Renal cortex interstitium (tissue), 11 donors: ENCODE results near the gene RYR3. TPM values are rescaled to one million over a fixed set of nuclear protein-coding genes. Genes with fewer than 3 reads are reported as not detected.

Experiments used
- DNase-seq, 11 donors: peaks; one replicate each; pipeline ENCODE4 v3.0.0-alpha.2; 2013; ENCODE audit warnings: low read depth in 9 of 11, low spot score in 4 of 11; ENCODE audit errors: extremely low read depth in 1 of 11
- polyA plus RNA-seq, 3 donors: library from polyadenylated mRNA; unstranded; fragments of 120-200 nt; gene quantifications; one replicate each; pipeline ENCODE4 v1.2.1, GENCODE V29; 2013; ENCODE audit not compliant: insufficient read length in 3 of 3

RYR3 gene
- polyA plus RNA-seq, 3 donors = 6.8 to 13.6 (median 12.5) TPM

DNA sequence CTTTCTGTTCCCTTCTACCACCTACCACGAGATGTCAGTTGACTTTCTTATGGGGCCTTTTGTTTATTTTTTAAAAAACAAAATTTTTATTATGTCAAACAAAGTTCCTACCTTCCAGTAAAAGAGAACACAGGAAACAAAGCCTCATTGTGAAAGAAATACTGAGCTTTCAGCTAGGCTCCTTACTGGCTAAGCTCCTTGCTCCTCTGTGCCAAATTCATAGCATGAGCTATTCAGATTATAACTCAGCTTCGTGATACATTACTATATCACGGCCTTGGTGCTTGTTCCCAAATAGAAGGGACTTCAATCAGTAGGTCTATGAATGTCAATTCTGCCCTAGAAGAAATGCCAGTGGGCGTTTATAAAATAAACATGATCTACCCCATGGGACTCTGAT, 511.7 kb downstream of the RYR3 start:
- no peak for DNase-seq

DNA sequence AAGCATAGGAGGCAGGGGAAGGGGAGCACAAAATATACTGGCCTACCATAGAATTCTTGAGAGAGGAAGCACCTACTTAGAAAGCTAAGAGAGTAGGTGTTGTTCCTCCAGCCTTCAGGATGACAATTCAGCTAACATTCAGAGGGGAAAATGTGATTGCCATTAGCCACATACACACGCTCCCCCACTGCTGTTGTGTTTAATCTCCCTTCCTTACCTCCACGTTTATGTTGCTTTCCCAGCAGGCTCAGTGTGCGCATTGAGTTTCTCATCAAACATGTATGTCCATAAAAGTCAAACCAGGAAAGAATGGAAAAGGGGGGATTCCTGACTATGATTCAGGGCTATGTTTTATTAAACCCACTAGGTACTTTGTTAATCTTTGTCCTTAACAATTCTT, 512.4 kb downstream of the RYR3 start:
- DNase-seq = no peak

GRCh38 chr15:33825453-33825852, 514.7 kb downstream of the RYR3 start:
- no peak for DNase-seq

GRCh38 chr15:33826201-33826600, 515.4 kb downstream of the RYR3 start:
- DNase-seq = no peak

DNA sequence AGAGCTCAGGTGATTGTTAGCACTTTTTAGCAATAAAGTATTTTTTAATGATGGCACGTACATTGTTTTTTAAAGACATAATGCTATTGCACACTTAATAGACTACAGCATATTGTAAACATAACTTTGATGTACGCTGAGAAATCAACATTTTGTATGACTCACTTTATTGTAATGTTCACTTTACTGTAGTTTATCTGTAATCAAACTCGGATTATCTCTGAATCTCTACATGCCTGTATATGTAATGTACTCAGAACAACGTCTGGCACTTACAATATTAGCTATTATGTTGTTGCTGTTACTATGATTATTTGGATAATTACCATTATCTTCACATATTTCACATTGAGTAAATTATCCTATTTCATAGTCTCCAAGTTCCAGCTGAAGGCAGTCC, 519.6 kb downstream of the RYR3 start:
- no peak for DNase-seq

- DNase-seq = no peak
Observed at GRCh38 chr15:33831646-33832045, 520.9 kb downstream of the RYR3 start.

DNA sequence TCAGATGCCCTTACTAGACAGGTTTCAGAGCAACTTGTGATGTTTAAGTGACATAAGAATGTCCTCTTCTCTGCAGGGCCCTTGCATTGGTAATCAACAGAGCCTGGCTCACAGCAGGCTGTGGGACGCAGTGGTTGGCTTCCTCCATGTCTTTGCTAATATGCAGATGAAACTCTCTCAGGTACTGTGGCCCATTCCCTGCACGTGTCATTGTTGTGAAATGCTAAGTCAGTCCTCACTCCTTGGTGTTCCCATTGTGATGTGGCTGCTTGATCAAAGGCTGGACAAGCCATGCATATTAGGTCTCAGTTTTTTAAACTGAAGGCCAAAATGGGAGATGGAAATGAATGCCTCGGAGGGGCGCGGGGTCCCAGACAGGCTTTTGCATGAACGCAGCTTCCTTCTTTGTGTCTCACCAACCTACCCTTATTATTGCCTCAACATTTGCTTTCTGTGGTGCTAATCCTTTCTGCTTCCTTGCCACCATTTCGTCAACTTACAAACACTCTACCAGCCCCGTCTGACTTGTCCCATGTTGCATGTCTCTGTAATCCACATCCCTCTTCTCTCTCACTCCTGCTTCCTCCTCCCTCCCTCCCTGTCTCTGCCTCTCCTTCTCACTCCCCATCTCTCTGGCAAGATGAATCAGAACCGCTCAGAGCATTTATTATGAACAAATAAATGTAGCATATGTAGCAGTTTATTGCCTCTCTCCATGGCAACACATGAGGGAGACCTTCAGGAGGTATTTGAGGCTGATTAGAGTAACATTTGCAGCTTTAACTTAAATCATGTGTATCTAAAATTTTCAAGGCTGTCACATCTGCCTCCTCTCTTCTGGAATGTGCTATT, 524.4 kb downstream of the RYR3 start:
- DNase-seq = no peak

- no peak for DNase-seq
Observed at GRCh38 chr15:33837294-33837693, 526.5 kb downstream of the RYR3 start.

DNA sequence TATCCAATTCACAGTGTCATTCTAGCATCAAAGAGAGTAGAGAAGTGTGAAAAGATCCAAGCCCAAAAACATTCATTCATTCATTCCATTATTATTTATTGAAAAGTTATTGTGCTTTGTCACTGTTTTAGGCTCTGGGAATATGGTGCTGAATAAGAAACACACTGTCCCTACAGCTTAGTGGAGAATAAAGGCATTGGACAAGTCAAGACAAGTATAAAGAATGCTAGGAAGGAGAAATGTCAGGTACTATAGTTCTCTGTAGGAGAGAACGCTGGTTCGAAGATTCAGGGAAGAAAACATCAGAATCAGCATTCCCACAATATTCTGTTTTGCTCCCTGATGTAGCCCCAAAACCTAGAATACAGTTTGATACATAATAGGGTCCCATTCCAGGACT, 528.8 kb downstream of the RYR3 start:
- DNase-seq = no peak

DNA sequence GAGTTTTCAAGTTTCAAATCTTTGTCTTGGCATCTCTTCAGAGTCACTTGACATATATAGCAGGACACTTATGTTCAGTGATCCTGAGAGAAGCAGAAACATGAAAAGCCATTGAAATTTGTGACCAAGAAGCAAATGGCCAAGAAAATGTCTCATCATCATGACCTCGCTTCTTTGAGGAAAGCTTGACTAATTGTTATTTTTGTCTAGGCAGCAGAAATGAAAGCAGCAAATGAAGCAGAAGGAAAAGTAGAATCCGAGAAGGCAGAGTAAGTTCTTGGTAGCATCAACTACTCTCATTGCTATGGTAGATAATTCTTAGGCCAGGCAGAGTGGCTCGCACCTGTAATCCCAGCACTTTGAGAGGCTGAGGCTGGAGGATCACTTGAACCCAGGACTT, 529.8 kb downstream of the RYR3 start:
- DNase-seq = no peak

DNA sequence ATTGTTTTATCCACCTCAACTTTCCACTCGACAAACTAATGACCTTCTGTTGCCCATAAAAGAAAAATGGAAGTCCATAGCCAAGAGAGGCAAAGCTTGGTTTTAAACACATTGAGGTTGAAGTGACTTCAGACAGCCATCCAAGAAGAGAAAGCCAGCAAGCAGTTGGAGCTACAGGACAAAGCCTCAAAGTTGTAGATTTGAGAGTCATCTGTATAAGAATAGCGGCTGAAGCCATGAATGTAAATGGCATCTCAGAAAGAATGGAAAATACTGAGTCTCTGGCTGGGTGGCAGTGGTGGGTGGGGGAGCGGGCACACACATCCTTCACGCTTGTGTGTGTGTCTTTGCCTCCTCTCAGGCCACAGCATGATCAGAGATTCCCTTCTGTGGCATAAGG, 533.4 kb downstream of the RYR3 start:
- DNase-seq = no peak

GRCh38 chr15:33844597-33844996, 533.8 kb downstream of the RYR3 start:
- no peak for DNase-seq

- no peak for DNase-seq
Observed at GRCh38 chr15:33846142-33846541, 535.4 kb downstream of the RYR3 start.

DNA sequence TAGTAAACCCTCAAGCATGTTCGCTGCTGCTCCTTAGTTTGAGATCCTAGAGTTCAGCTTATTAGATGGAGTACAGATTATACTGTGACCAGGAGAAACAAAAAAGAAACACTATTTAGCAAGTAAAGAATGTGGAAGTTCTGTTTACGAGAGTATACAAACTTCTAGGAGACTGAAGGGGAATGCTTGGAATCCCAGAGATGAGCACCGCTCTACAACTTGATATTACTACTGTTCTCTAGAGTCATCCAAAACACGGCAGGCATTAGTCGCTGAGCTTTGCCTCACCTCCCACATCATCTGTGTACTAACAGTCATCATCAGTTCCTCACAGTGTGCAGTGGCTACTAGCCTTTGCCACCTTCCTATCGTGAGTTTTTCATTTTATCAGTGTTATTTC, 536.1 kb downstream of the RYR3 start:
- no peak for DNase-seq

DNA sequence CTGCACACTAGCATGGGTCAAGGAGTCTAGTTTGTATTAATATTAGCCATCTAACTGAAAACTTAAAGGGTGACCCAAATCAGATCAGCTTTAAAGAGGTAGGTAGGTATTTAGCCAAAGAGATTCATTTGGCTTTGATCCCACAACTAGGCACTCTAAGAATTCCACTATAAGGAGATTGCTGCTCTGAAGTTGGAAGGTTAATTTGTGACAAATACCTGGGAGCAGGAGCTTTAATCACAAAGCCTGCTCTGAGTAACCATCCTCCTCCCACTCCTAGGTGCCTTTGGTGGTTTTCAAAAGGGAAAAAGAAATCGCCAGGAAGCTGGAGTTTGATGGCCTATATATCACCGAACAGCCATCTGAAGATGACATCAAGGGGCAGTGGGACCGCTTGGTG, 537.2 kb downstream of the RYR3 start:
- no peak for DNase-seq

DNA sequence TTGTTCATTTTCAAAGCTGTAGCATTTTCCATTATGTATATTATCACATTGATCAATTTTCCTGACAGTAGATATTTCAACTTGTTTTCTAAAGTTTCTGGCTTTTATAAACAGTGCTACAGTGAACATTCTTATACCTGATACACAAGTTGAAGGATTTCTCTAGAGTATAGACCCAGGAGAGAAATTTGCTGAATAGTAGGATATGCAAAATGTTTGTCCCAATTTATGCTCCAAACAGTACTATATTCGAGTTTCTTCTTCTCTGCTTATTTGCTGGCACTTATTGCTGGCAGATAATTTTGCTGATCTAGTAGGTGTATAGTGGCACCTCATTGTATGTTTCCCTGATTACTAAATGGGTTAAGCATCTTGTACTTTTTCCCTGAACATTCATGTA, 540.3 kb downstream of the RYR3 start:
- DNase-seq = no peak

DNA sequence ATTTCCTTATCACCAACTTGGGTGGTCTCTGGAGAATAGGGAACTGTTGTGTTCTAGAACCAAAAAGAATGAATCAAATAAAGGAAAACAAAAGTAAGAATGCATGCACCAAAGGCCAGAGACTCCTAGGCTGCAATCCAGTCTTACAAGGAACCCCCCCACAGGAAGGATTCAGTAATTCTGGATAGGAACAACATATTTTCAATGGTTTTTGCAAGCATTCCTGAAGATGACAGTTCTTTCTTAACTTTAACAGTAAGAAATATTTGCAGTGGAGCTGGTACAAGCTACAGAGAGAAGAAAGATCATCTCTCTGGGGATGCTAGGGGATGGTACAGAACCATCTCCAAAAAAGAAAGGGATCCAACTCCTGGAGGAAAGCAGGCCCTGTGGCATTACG, 541.3 kb downstream of the RYR3 start:
- no peak for DNase-seq

DNA sequence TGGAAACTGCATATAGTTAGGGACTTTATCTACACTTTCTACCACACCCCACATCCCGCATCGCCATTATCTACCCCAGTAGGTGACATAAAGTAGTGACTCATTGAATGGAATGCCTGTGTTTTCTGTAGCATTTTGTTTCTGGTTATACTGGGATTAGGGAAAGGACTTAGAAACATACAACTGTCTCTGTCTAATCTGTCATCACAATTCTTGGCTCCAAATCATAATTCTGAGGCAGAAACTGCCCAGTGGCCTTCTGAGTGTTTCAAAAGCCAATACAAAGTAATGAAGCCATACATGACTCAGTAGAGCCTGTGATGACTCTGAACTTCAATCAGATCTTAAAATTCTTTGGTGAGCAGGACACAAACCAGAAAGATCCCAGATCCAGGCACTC, 541.8 kb downstream of the RYR3 start:
- no peak for DNase-seq

DNA sequence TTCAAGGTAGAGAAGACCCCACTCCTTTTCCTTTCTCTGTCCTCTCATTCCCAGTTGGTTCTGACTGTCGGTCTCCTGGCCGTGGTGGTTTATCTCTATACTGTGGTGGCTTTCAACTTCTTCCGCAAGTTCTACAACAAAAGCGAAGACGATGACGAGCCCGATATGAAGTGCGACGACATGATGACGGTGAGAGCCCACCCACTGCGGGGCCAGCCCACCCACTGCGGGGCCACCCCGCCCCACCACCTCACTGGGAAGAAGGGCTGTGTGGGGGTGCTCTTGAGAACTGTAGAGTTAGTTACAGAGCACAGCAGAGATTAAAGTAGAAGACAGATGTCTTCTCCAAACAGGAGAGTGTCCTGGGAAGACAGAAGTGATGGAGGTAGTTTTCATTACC, 547.0 kb downstream of the RYR3 start:
- no peak for DNase-seq

DNA sequence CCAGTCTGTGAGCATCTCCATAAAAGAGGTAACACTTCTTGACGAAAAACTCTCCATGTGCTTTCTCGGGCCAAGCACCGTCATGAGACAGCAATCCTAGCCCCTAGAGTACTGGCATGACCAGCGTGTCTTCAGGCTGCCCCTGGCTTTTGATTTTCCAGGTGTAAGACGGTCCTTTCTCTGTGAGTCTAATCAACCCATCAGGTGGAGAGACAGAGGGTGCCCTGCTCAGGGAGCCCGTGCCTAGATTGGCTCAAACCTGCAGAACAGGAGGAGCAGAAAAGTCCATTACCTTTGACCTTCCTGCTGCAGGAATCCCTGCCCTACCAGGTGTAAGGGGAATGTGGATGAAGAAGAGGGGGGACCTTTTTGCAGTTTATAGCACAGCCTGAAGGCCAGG, 548.1 kb downstream of the RYR3 start:
- no peak for DNase-seq

GRCh38 chr15:33859992-33860545, 549.3 kb downstream of the RYR3 start:
- DNase-seq = no peak
